K562 (cell line): ENCODE measurements around the gene USP28. TPM values are rescaled to one million over a fixed set of nuclear protein-coding genes. Genes with fewer than 3 reads are reported as not detected.
A peak's percentile ranks its signal among the peaks of the same experiment; 100 is the strongest.

Source experiments
- CBX3 ChIP-seq, 2 experiments: IDR thresholded peaks; 1 replicate in 1 of 2; 2 replicates in 1 of 2; pipeline ENCODE4 v1.6.1; 2012; ENCODE audit warnings: inconsistent platforms in 2 of 2, low read length in 2 of 2, borderline replicate concordance in 1 of 2, control low read depth in 1 of 2
- CHCHD3 ChIP-seq: fragments of 250-450 bp; sonication (Bioruptor Pico); IDR thresholded peaks from 2 replicates; pipeline ENCODE4 v2.1.2; 2022; ENCODE audit warnings: mild to moderate bottlenecking
- CXXC5 ChIP-seq: fragments of 250-450 bp; sonication (Bioruptor Pico); IDR thresholded peaks from 2 replicates; pipeline ENCODE4 v1.8.0; 2022; ENCODE audit warnings: inconsistent platforms, mild to moderate bottlenecking, moderate library complexity
- DPF2 ChIP-seq: fragments of 450-650 bp; IDR thresholded peaks from 2 replicates; pipeline ENCODE4 v1.6.1; 2016
- FOXA3 ChIP-seq, 2 experiments: fragments of 450-650 bp in 1 of 2; sonication (generic) in 1 of 2; formaldehyde crosslinking; IDR thresholded peaks in 1 of 2; conservative IDR thresholded peaks in 1 of 2; 2 replicates each; pipeline versions ENCODE4 v1.4.0 to v1.8.0; 2020 to 2022; ENCODE audit warnings: mild to moderate bottlenecking in 2 of 2, missing genetic modification reagents in 1 of 2
- FOXK2 ChIP-seq, 2 experiments: fragments of 450-650 bp; IDR thresholded peaks in 1 of 2; conservative IDR thresholded peaks in 1 of 2; 2 replicates each; pipeline ENCODE4 v1.6.1; 2016; ENCODE audit warnings: low read depth in 2 of 2, mild to moderate bottlenecking in 1 of 2
- GTF2B ChIP-seq: IDR thresholded peaks from 2 replicates; pipeline ENCODE4 v1.6.1; 2011; ENCODE audit not compliant: insufficient read length; ENCODE audit errors: extremely low read depth
- HMGXB4 ChIP-seq: sonication (generic); formaldehyde crosslinking; IDR thresholded peaks from 2 replicates; pipeline ENCODE4 v1.8.1; 2023; ENCODE audit warnings: mild to moderate bottlenecking, missing genetic modification reagents
- KDM2B ChIP-seq: fragments of 250-450 bp; sonication (Bioruptor Pico); IDR thresholded peaks from 2 replicates; pipeline ENCODE4 v1.8.0; 2021; ENCODE audit warnings: mild to moderate bottlenecking, moderate library complexity
- KLF1 ChIP-seq: fragments of 450-650 bp; IDR thresholded peaks from 2 replicates; pipeline ENCODE4 v1.6.1; 2016; ENCODE audit warnings: missing genetic modification characterization, missing compliant biosample characterization
- NCOA1 ChIP-seq: fragments of 450-650 bp; IDR thresholded peaks from 2 replicates; pipeline ENCODE4 v1.6.1; 2016; ENCODE audit warnings: low read depth
- NCOR1 ChIP-seq: fragments of 450-650 bp; IDR thresholded peaks from 2 replicates; pipeline ENCODE4 v1.6.1; 2016; ENCODE audit warnings: mild to moderate bottlenecking, moderate library complexity
- NFE2 ChIP-seq: IDR thresholded peaks from 2 replicates; pipeline ENCODE4 v1.6.1; 2014; ENCODE audit warnings: antibody characterized with exemption, low read depth
- NFIC ChIP-seq: fragments of 450-650 bp; IDR thresholded peaks from 2 replicates; pipeline ENCODE4 v1.6.1; 2017; ENCODE audit warnings: mild to moderate bottlenecking, inconsistent platforms
- PHTF2 ChIP-seq: fragments of 250-450 bp; sonication (Bioruptor Pico); IDR thresholded peaks from 2 replicates; pipeline ENCODE4 v1.5.0; 2021; ENCODE audit warnings: mild to moderate bottlenecking
- PKNOX1 ChIP-seq: fragments of 450-650 bp; IDR thresholded peaks from 2 replicates; pipeline ENCODE4 v1.6.1; 2016
- PML ChIP-seq: IDR thresholded peaks from 2 replicates; pipeline ENCODE4 v1.6.1; 2012; ENCODE audit warnings: low read length, inconsistent platforms
- RHOXF2B ChIP-seq: fragments of 250-450 bp; sonication (Bioruptor Pico); conservative IDR thresholded peaks from 2 replicates; pipeline ENCODE4 v1.5.1; 2021
- SLC30A9 ChIP-seq: fragments of 250-450 bp; sonication (Bioruptor Pico); IDR thresholded peaks from 2 replicates; pipeline ENCODE4 v1.8.0; 2022; ENCODE audit warnings: mild to moderate bottlenecking, moderate library complexity
- SMARCA5 ChIP-seq: fragments of 450-650 bp; IDR thresholded peaks from 2 replicates; pipeline ENCODE4 v1.6.1; 2016
- SRSF1 ChIP-seq: fragments of 200-400 bp; formaldehyde crosslinking; IDR thresholded peaks from 2 replicates; pipeline ENCODE4 v1.6.1; 2017; ENCODE audit warnings: mild to moderate bottlenecking, low read depth, low read length, moderate library complexity
- SRSF3 ChIP-seq: fragments of 200-400 bp; formaldehyde crosslinking; IDR thresholded peaks from 2 replicates; pipeline ENCODE4 v1.6.1; 2016; ENCODE audit warnings: mild to moderate bottlenecking, low read length, moderate library complexity; ENCODE audit not compliant: insufficient read depth
- TCF7L2 ChIP-seq: fragments of 150-350 bp; IDR thresholded peaks from 2 replicates; pipeline ENCODE4 v1.6.1; 2016; ENCODE audit warnings: low read depth, mild to moderate bottlenecking, low read length, moderate library complexity
- WHSC1 ChIP-seq: IDR thresholded peaks from one replicate; pipeline ENCODE4 v1.6.1; 2012; ENCODE audit warnings: low read length, control low read depth, inconsistent platforms
- ZNF140 ChIP-seq: fragments of 250-450 bp; sonication (Bioruptor Pico); IDR thresholded peaks from 2 replicates; pipeline ENCODE4 v1.8.0; 2021; ENCODE audit warnings: moderate library complexity, mild to moderate bottlenecking, inconsistent platforms
- ZNF184 ChIP-seq: sonication (generic); formaldehyde crosslinking; IDR thresholded peaks from 2 replicates; pipeline ENCODE4 v1.5.0; 2020; ENCODE audit warnings: missing genetic modification reagents
- ZNF354B ChIP-seq: fragments of 250-450 bp; sonication (Bioruptor Pico); IDR thresholded peaks from 2 replicates; pipeline ENCODE4 v1.4.0; 2020
- ZNF57 ChIP-seq: fragments of 450-650 bp; formaldehyde crosslinking; IDR thresholded peaks from 2 replicates; pipeline ENCODE4 v1.4.0; 2020; ENCODE audit warnings: mild to moderate bottlenecking, moderate library complexity
- ZNF830 ChIP-seq: fragments of 250-450 bp; sonication (Bioruptor Pico); IDR thresholded peaks from 2 replicates; pipeline ENCODE4 v1.5.0; 2021; ENCODE audit warnings: mild to moderate bottlenecking
- polyA plus RNA-seq, 8 experiments: library from polyadenylated mRNA; depleted of rRNA in 4 of 8; stranded (reverse) in 5 of 8; unstranded in 3 of 8; fragments of >200 nt; fragmentation: Nextera tagmentation in 2 of 8; fragmentation: Illumina TruSeq in 1 of 8; extraction: Ambion mirVana in 2 of 8; extraction: Trizol in 1 of 8; gene quantifications; 2 replicates each; pipeline versions ENCODE4 v1.2.1 to v1.2.3, GENCODE V29; 2011 to 2014; ENCODE audit warnings: inconsistent platforms in 1 of 8, missing spikeins in 1 of 8
- total RNA-seq, 7 experiments: library from RNA; depleted of rRNA in 6 of 7; stranded (reverse); fragments of >200 nt in 6 of 7; fragmentation: Illumina TruSeq in 2 of 7; extraction: Trizol in 2 of 7; gene quantifications; 2 replicates each; pipeline versions ENCODE4 v1.2.1 to v1.2.3, GENCODE V29; 2011 to 2021; ENCODE audit warnings: low replicate concordance in 1 of 7

Gene USP28
- total and polyA plus RNA-seq, 9 of the 15 experiments (the other 6 are each of a cell fraction or from before 2014, with no cell fraction given): 3.7 to 42.7 (median 20.3) TPM

- no peak for TF ChIP-seq ZNF354B (CRISPR knock-in tag)
- no peak for TF ChIP-seq SRSF3
- TF ChIP-seq DPF2: no peak; the same call in 1 of the 2 replicates
- TF ChIP-seq HMGXB4 (CRISPR knock-in tag): no peak
- no peak for TF ChIP-seq NCOA1
- TF ChIP-seq NFE2: no peak
- TF ChIP-seq TCF7L2: no peak
- no peak for TF ChIP-seq SLC30A9 (CRISPR knock-in tag)
- no peak for TF ChIP-seq PHTF2 (CRISPR knock-in tag)
- peak; percentile 88 for TF ChIP-seq PML
- no peak for TF ChIP-seq CHCHD3 (CRISPR knock-in tag)
- TF ChIP-seq WHSC1: no peak
- TF ChIP-seq CBX3 (IDR thresholded peaks at IDR 0.05; ENCODE audit: borderline replicate concordance in 1 of 2, low read length in 2 of 2): no peak
- TF ChIP-seq ZNF140 (CRISPR knock-in tag): no peak
- TF ChIP-seq FOXK2 (conservative IDR thresholded peaks at IDR 0.05 in 1 of 2, IDR thresholded peaks at IDR 0.05 in 1 of 2; ENCODE audit: low read depth in 2 of 2): peak in 1 of 2 experiments; percentile 63; a peak in 2 of 4 replicates
- TF ChIP-seq NCOR1: peak; percentile 17; the same call in 1 of the 2 replicates
- TF ChIP-seq GTF2B: peak; percentile 25
- TF ChIP-seq KDM2B (CRISPR knock-in tag): peak; percentile 38; the same call in 1 of the 2 replicates
- no peak for TF ChIP-seq ZNF57
- TF ChIP-seq KLF1: no peak; the same call in 1 of the 2 replicates
- TF ChIP-seq ZNF830 (CRISPR knock-in tag): 0 out of 2 replicates have a peak, but pooled peaks have one; percentile 60
- TF ChIP-seq NFIC: no peak
- no peak for TF ChIP-seq FOXA3 (CRISPR knock-in tag; conservative IDR thresholded peaks at IDR 0.05 in 1 of 2, IDR thresholded peaks at IDR 0.05 in 1 of 2)
- TF ChIP-seq CXXC5 (CRISPR knock-in tag): peak; percentile 92
- no peak for TF ChIP-seq SRSF1
- TF ChIP-seq ZNF184: no peak
- no peak for TF ChIP-seq SMARCA5
- peak; percentile 32; the same call in 1 of the 2 replicates for TF ChIP-seq PKNOX1
- TF ChIP-seq RHOXF2B (CRISPR knock-in tag): no peak
Measured at GRCh38 chr11:113875234-113876073, at the start of gene USP28 (continued).
